ENCODE data around the gene CNN3.

GRCh38 chr1:94962409-94963265, 35.7 kb upstream of the CNN3 start:
- TF ChIP-seq CSDC2 (CRISPR knock-in tag; IDR thresholded peaks at IDR 0.05): no peak
- TF ChIP-seq GLIS3 (CRISPR knock-in tag; IDR thresholded peaks at IDR 0.05): no peak
- no peak for TF ChIP-seq TCF4 (CRISPR knock-in tag; IDR thresholded peaks at IDR 0.05; ENCODE audit: borderline replicate concordance)
- TF ChIP-seq CSRNP3 (CRISPR knock-in tag; IDR thresholded peaks at IDR 0.05): no peak

Measured in SK-N-SH treated with all-trans-retinoic acid at 6 μM for 48 hours (cell line).